Measurements from ENCODE around the gene UBB.

GRCh38 chr17:16353317-16354174, 27.3 kb upstream of the UBB start, which contains the start of gene CENPV:
- TF ChIP-seq CTCF (IDR thresholded peaks at IDR 0.05; ENCODE audit: low read length) (no peak), EZH2phosphoT487 (IDR thresholded peaks at IDR 0.05; ENCODE audit: low read length) (no peak)
